C4-2B (cell line): ENCODE measurements around the gene ANKRD40CL.

Source experiments
- ZFX ChIP-seq: fragments of 450-650 bp; IDR thresholded peaks from 2 replicates; pipeline ENCODE4 v1.6.1; 2017
- TF ChIP-seq, protein P1 (sequence below): fragments of 450-650 bp; conservative IDR thresholded peaks from 2 replicates; pipeline ENCODE4 v1.5.1; 2017; ENCODE audit warnings: mild to moderate bottlenecking

DNA sequence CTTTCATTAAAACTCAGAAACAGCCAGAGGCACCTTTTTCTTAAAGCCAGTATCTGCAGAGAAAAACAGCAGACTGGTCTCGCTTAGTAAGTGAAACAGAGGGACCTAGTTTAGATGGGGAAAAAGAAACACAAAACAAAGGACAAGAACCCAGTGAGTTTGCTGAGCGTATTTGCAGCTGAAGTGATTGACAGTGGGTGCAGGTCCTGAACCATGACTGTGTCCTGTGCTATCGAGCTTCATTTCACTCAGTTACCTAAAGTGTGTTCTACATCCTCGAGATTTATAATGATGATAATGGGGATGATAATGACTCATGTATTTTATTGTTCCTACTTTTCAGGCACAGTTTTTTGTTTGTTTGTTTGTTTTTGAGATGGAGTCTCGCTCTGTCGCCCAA is 36.4 kb upstream of the ANKRD40CL start:
- TF ChIP-seq, protein P1, sequence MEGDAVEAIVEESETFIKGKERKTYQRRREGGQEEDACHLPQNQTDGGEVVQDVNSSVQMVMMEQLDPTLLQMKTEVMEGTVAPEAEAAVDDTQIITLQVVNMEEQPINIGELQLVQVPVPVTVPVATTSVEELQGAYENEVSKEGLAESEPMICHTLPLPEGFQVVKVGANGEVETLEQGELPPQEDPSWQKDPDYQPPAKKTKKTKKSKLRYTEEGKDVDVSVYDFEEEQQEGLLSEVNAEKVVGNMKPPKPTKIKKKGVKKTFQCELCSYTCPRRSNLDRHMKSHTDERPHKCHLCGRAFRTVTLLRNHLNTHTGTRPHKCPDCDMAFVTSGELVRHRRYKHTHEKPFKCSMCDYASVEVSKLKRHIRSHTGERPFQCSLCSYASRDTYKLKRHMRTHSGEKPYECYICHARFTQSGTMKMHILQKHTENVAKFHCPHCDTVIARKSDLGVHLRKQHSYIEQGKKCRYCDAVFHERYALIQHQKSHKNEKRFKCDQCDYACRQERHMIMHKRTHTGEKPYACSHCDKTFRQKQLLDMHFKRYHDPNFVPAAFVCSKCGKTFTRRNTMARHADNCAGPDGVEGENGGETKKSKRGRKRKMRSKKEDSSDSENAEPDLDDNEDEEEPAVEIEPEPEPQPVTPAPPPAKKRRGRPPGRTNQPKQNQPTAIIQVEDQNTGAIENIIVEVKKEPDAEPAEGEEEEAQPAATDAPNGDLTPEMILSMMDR, result no peak
- TF ChIP-seq ZFX, result no peak
